ENCODE data around the gene TESMIN.

GRCh38 chr11:68724293-68724692 lies 27.0 kb downstream of the TESMIN start:
- TF ChIP-seq POLR2A (IDR thresholded peaks at IDR 0.05; ENCODE audit: borderline replicate concordance, extremely low read depth, insufficient read depth, insufficient read length) = no peak
- TF ChIP-seq, protein P1, sequence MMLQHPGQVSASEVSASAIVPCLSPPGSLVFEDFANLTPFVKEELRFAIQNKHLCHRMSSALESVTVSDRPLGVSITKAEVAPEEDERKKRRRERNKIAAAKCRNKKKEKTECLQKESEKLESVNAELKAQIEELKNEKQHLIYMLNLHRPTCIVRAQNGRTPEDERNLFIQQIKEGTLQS (IDR thresholded peaks at IDR 0.05) = no peak
- TF ChIP-seq CTCF (IDR thresholded peaks at IDR 0.05 in 2 of 3, conservative IDR thresholded peaks at IDR 0.05 in 1 of 3; ENCODE audit: borderline replicate concordance in 1 of 3, insufficient read depth in 1 of 3, low read depth in 2 of 3, low read length in 2 of 3) = no peak
- no peak for TF ChIP-seq POLR2AphosphoS5 (IDR thresholded peaks at IDR 0.05; ENCODE audit: low read depth, low read length)
- no peak for TF ChIP-seq SIN3A (IDR thresholded peaks at IDR 0.05; ENCODE audit: low read depth)
- no peak for TF ChIP-seq RAD21 (IDR thresholded peaks at IDR 0.05; ENCODE audit: low read depth)
- TF ChIP-seq, protein P2, sequence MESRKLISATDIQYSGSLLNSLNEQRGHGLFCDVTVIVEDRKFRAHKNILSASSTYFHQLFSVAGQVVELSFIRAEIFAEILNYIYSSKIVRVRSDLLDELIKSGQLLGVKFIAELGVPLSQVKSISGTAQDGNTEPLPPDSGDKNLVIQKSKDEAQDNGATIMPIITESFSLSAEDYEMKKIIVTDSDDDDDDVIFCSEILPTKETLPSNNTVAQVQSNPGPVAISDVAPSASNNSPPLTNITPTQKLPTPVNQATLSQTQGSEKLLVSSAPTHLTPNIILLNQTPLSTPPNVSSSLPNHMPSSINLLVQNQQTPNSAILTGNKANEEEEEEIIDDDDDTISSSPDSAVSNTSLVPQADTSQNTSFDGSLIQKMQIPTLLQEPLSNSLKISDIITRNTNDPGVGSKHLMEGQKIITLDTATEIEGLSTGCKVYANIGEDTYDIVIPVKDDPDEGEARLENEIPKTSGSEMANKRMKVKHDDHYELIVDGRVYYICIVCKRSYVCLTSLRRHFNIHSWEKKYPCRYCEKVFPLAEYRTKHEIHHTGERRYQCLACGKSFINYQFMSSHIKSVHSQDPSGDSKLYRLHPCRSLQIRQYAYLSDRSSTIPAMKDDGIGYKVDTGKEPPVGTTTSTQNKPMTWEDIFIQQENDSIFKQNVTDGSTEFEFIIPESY (IDR thresholded peaks at IDR 0.05; ENCODE audit: extremely low read depth, insufficient replicate concordance, low read length) = no peak
- TF ChIP-seq TCF7L2 (IDR thresholded peaks at IDR 0.05; ENCODE audit: borderline replicate concordance, extremely low read depth, insufficient read depth, insufficient read length) = no peak
- no peak for TF ChIP-seq EZH2phosphoT487 (IDR thresholded peaks at IDR 0.05; ENCODE audit: borderline replicate concordance)
- TF ChIP-seq, protein P3, sequence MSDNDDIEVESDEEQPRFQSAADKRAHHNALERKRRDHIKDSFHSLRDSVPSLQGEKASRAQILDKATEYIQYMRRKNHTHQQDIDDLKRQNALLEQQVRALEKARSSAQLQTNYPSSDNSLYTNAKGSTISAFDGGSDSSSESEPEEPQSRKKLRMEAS (IDR thresholded peaks at IDR 0.05) = no peak
- no peak for TF ChIP-seq CEBPB (IDR thresholded peaks at IDR 0.05; ENCODE audit: low read depth)
- TF ChIP-seq SP1 (IDR thresholded peaks at IDR 0.05; ENCODE audit: low read depth) = no peak
- TF ChIP-seq JUND (IDR thresholded peaks at IDR 0.05) = no peak
- no peak for TF ChIP-seq REST (IDR thresholded peaks at IDR 0.05; ENCODE audit: low read depth)
